Measurements from ENCODE around the gene EPB42. TPM values are rescaled to one million over a fixed set of nuclear protein-coding genes. Genes with fewer than 3 reads are reported as not detected.

The EPB42 gene
- not detected in 2 replicates for total RNA-seq

GRCh38 chr15:43220991-43221403, at the start of gene EPB42:
EPB42 (minus strand) TSS chr15:43221018; CDS start chr15:43220825, 193 bp downstream.

DNA sequence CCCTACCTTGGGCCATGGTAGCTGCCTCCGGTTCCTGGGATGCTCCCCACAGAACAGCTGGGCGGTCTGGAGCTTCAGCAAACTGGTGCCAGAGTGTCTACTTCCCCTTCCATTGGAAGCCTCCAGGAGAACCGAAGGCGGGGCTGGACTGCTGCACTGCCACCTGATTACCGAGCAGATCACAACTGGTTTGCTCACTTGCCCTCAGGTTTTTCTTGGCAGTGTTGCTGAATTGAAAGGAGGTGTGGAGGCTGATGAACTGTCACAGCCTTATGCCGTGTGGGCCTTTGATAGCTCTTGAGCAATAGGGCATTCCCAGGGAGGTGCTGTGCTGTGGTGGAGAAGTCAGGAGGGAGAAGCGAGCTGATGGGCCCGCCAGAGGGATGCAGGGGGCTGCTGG, 46.0 kb upstream of the EPB42 start, which contains the start of gene TGM5:
Gene TGM5 (minus strand): TSS at position 95 of the 400 bp plus-strand sequence. CDS start 79 bp downstream, at position 16.

GRCh38 chr15:43185157-43186002, 35.4 kb downstream of the EPB42 start, which contains the start of gene CCNDBP1:
CCNDBP1 (plus strand) TSS chr15:43185403; CDS start chr15:43185499, 96 bp downstream.

Other genes starting within 250 kb of the EPB42 start
- 12.4 and 15.2 TPM in 2 replicates for gene UBR1, start 115.0 kb downstream of the EPB42 start, total RNA-seq
- 12.8 and 18.6 TPM in 2 replicates for gene TMEM62, start 87.4 kb downstream of the EPB42 start, total RNA-seq
- gene CCNDBP1, start 35.6 kb downstream of the EPB42 start, total RNA-seq, result 32.2 and 48.9 TPM in 2 replicates
- 0.92 and 2.1 TPM in 2 replicates for gene TGM5, start 45.9 kb upstream of the EPB42 start, total RNA-seq
- not detected in 2 replicates for gene TGM7, start 81.2 kb upstream of the EPB42 start, total RNA-seq
- 4.8 and 5.1 TPM in 2 replicates for gene LCMT2, start 109.6 kb upstream of the EPB42 start, total RNA-seq
- gene ZSCAN29, start 150.0 kb upstream of the EPB42 start, total RNA-seq, result 12.8 and 22.3 TPM in 2 replicates
- gene TUBGCP4, start 150.1 kb upstream of the EPB42 start, total RNA-seq, result 14.6 and 19.0 TPM in 2 replicates